ENCODE data around the gene DHX9.

DHX9 gene

DNA sequence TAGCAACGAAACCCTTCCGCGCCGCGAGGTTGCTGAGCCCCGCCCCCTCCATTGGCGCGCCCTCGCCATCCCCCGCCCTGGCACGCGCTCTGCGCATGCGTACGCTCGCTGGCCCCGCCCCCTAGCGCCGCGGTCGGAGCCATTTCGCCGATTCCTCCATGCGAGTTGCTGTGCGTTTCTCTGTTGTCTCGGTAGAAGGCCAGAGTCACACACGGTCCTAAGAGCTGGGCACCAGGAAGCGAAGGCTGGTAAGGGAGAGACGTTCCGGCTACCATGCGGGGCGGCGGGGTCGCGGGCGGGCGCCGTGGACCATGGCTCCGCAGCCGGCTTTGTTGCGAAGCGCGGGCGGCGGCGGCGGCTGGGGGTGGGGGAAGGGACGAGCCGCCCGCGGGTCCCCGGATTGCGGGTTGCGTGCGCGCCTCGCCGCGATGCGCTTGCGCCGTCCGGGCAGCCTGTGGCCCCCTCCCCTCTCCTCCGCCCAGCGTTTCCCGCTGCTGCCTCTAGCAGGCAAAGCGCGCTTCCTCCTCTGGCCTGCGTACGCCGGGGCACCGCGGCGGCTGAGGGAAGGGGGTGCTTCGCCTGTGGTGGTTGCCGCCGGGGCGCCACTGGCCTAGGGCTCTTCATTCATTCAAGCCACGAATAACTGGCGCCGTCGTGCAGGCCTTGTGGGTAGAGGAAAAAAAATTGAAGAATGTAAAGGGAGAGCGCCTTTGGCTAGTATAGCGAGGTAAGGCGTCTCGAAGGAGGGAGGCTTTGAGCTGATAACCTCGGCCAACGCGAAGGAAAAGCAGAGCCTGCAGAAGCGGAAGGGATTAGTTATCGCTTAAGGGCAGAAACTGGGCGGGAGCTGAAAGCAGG is at the start of gene DHX9:
Gene DHX9 (plus strand): TSS at position 139 of the 858 bp plus-strand sequence. CDS start 3,220 bp downstream, outside the sequence.
- TF ChIP-seq JUND (IDR thresholded peaks at IDR 0.05; ENCODE audit: low read depth), result no peak
- in situ Hi-C loops (cut with HindIII; ENCODE audit: low pct_unique_long_range_greater_than_20kb, low sequenced_read_pairs), result no loop called here

DNA sequence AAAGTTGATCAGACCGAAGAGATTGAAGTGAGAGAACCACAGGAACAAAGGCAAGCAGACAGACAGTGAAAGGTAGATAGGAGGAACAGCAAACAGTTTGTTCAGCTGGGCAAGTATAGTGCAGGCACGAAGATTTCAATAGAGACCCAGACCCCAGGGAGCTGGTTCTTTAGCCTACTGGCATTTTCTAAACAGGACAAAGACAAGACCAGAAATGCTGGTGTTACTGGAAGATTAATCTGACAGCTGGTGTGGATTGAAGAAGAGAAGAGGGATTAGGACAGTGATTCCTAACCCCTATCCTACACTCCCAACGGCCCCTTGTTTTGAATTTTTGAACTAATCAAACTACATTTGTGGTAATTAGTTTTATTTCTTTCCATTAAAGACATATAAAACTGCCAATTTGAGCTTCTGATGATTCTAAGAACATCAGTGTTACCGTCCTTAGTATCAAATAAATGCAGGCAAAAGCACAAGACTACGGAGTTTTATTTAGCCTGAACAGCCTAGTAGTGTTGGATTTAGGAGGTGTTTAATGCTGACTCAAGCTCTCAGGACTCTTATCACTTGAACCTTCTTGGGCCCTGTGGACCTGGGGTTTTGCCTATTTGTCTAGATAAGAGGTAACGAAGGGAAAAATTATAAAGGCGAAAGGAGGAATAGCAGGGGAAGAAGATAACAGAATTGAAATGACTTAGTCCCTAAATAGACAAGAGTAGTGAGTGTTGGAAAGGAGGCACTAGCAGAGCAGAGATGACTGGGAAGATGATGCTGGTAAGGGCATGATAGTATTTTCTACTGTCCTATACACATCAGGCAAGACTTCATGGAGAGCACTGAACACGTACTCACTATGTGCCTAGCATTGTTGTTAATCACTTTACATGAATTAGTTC is 47.6 kb upstream of the DHX9 start:
- no peak for TF ChIP-seq JUND (IDR thresholded peaks at IDR 0.05; ENCODE audit: low read depth)
- in situ Hi-C loops (cut with HindIII; ENCODE audit: low pct_unique_long_range_greater_than_20kb, low sequenced_read_pairs), result no loop called here
- no peak for DNase-seq (ENCODE audit: low read depth in 1 of 2, low spot score in 1 of 2)

More for the DNA sequence above, at the start of gene DHX9:
- DNase-seq (ENCODE audit: low read depth in 1 of 2, low spot score in 1 of 2), result peak; percentile 95

DNA sequence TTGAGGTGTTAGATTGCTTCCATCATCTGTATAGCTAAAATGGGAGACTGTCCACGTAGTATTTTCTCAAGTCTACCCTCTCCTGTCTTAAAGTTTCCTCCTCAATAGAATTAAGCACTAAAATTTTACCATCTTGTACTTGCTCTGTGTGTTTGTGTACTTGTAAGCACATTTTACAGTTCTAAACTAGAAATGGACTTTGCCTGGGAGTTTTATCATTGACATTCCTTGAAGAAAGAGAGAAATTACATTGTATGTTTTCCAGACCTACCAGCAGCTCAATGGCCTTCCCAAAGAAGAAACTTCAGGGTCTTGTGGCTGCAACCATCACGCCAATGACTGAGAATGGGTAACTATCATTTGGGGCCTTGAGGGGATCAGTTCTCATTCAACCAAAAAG is 45.1 kb upstream of the DHX9 start:
- in situ Hi-C loops (cut with HindIII; ENCODE audit: low pct_unique_long_range_greater_than_20kb, low sequenced_read_pairs), result no loop called here
- no peak for TF ChIP-seq JUND (IDR thresholded peaks at IDR 0.05; ENCODE audit: low read depth)
- DNase-seq (ENCODE audit: low read depth in 1 of 2, low spot score in 1 of 2), result no peak

DNA sequence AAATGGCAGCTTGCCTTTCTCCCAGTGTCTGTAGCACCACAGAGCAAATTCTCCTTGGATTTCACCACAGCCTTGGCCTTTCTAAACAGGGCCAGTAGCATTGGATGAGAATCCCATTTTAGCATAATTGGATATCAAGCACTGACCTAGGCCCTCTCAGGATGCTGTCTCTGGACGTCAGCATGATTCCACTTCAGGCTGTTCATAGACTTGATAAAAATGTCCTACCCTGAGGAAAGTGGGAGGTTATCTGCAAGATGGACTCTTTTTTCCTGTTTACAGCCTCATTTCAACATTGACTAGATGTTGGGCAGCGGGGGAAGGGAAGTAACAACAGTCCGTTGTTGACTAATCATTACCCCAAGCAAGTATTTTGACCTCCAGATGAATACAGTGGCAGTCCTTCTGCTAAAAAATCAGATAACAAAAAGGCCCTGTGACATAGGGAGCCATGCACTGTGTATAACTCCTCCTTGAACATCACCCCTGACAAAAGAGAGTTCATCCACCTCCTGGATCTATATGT is 44.4 kb upstream of the DHX9 start:
- in situ Hi-C loops (cut with HindIII; ENCODE audit: low pct_unique_long_range_greater_than_20kb, low sequenced_read_pairs), result no loop called here
- TF ChIP-seq JUND (IDR thresholded peaks at IDR 0.05; ENCODE audit: low read depth), result no peak
- DNase-seq (ENCODE audit: low read depth in 1 of 2, low spot score in 1 of 2), result no peak

DNA sequence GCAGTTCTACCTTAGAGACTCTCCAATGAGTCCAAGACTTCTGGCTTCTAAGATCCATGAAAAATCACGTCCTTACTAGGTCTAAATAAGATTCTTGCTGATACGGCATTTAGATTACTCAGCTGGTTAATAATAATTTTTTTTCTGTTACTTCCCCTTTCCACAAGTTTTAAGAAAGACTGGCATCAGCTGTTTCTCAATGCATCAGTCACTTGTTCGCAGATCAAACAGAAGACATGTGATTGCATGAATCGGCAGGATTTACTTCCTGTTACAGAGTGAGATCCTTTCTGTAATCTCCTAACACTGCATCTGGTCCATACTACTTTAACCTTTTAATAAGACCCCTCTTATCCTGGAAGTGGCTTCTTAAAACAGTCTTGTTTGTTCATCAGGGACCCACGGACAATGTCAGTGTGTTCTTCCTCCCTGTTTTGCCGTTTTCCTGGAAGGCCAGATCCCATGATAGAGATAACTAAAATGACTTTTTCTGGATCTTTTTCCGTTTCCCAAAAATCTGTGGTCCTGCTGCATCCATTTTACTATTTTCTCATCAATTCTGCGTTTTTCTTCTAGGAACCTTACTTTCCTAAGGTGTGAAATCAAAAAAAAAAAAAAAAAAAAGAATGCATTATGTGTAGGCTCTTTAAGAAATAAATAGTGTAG is 43.5 kb upstream of the DHX9 start:
- in situ Hi-C loops (cut with HindIII; ENCODE audit: low pct_unique_long_range_greater_than_20kb, low sequenced_read_pairs), result no loop called here
- no peak for TF ChIP-seq JUND (IDR thresholded peaks at IDR 0.05; ENCODE audit: low read depth)
- no peak for DNase-seq (ENCODE audit: low read depth in 1 of 2, low spot score in 1 of 2)

DNA sequence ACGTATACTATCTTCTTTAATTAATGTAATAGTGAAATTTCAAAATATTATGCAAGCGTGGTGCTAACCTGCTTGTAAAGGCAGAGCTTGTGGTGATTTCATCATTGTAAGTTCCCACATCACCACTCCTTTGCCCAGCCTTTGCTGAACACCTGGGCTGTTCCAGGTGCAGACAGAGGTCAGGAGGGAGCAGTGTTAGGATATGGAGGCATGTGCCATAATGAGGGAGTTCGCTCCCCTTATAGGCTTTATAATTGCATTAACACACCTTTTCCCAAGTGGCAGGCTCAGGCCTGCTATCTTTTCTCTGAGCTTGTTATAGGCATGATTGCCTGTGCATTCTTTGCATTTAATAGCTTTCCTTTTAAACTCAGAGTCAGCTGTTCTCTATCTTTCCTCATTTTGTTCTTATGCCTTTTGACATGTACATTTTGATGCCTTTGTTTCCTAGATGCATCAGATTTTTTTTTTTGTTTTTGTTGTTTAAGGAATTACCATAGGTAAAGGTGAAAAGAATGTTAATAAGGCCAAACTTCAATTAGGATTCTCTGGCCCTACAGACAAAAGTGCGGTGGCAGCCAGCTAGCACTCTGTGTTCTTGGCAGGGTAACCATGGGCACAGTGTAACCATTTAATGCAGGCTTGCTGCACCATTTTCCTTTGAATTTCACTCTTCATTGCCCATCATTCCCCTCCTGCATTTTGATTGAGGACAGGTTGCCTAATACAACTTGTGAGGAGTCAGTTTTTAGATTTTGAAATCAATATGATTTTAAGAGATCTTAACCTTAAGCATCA is 36.9 kb upstream of the DHX9 start:
- TF ChIP-seq JUND (IDR thresholded peaks at IDR 0.05; ENCODE audit: low read depth), result no peak

DNA sequence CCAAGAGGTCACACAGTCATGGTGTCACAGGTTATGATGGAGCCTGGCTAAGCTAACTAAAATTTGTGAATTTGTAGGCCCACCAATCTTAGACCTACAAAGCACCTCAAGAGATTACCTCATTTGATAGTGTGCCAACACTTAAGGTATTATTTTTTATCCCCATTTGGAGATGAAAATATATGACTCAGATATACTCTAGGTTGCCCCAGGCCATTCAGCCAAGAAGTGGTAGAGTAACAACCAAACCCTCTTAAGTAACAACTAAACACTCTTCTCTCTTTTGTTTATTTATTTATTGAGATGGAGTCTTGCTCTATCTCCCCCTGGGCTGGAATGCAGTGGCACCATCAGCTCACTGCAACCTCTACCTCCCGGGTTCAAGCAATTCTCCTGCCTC is 35.3 kb upstream of the DHX9 start:
- DNase-seq (ENCODE audit: low read depth in 1 of 2, low spot score in 1 of 2), result no peak
- TF ChIP-seq JUND (IDR thresholded peaks at IDR 0.05; ENCODE audit: low read depth), result no peak
- in situ Hi-C loops (cut with HindIII; ENCODE audit: low pct_unique_long_range_greater_than_20kb, low sequenced_read_pairs), result no loop called here

More for the DNA sequence above, 36.9 kb upstream of the DHX9 start:
- in situ Hi-C loops (cut with HindIII; ENCODE audit: low pct_unique_long_range_greater_than_20kb, low sequenced_read_pairs), result no loop called here
- DNase-seq (ENCODE audit: low read depth in 1 of 2, low spot score in 1 of 2), result no peak

DNA sequence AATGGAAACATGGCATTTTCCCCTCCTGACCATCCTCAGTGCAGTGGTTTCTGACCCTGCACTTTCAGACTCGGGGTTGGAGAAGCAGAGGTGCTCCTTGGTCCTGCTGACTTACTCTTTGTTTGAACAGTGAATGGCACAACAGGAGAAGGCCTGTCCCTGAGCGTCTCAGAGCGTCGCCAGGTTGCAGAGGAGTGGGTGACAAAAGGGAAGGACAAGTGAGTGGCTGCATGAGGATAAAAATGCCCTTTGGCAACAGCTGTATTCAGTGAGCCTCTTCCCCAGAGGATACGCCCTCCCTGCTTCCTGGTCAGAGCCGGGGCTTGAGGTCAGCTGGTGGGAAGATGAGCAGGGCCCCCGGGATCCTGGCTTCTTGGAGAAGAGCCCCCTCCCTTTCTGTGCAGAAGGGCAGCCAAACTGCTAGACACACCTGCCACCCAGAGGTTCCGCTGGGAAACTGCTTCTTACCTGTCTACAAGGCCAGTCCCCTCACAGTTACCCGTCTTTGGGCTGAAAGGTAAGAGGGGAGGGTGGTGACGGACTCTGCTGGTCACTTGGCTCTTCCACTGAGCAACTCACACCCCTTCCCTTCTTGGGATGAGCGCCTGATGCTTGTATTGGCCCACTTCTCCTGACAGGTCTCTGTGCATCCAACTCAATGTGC is 33.0 kb upstream of the DHX9 start:
- DNase-seq (ENCODE audit: low read depth in 1 of 2, low spot score in 1 of 2), result peak; percentile 33 to 51
- TF ChIP-seq JUND (IDR thresholded peaks at IDR 0.05; ENCODE audit: low read depth), result no peak
- in situ Hi-C loops (cut with HindIII; ENCODE audit: low pct_unique_long_range_greater_than_20kb, low sequenced_read_pairs), result no loop called here

DNA sequence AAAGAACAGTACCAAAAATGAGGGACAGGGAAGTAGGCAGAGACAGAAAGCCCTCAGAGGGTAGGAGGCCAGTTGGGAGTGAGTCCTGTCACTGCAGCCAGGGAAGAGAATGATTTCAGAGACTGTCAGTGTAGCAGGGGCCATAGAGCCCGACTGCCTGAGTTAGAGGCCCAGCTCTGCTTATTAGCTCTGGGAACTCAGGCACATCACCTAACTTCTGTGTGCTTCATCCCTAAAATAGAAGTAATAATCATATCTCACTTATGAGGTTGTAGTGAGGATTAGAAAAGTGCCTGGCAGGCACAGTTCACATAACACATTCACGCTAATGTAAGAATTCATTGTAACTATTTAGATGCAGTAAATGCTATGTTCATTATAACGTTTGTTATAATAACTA is 31.2 kb upstream of the DHX9 start:
- in situ Hi-C loops (cut with HindIII; ENCODE audit: low pct_unique_long_range_greater_than_20kb, low sequenced_read_pairs), result no loop called here
- DNase-seq (ENCODE audit: low read depth in 1 of 2, low spot score in 1 of 2), result no peak
- no peak for TF ChIP-seq JUND (IDR thresholded peaks at IDR 0.05; ENCODE audit: low read depth)

DNA sequence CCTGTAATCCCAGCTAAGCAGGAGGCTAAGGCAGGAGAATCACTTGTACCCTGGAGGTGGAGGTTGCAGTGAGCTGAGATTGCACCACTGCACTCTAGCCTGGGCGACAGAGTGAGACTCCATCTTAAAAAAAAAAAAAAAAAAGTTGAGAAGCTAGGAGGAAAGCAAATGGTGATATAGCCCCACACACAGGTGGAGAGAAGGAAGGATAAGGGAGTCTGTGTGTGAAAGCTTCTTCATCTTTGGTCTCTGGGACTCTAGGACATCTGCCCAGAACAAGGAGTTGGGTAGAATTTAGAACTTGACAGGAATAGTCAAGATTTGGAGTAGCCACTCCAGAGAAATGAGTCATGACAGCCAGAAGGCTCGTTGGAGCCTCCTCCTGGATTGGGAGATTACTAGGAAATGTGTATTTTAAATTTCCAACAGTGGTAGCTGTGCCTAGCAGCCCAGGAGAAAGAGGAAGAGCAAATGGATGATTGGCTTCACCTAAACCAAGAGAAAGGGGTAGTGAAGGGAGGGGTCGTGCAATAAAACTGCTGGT is 29.7 kb upstream of the DHX9 start:
- no peak for DNase-seq (ENCODE audit: low read depth in 1 of 2, low spot score in 1 of 2)
- in situ Hi-C loops (cut with HindIII; ENCODE audit: low pct_unique_long_range_greater_than_20kb, low sequenced_read_pairs), result no loop called here
- TF ChIP-seq JUND (IDR thresholded peaks at IDR 0.05; ENCODE audit: low read depth), result no peak

Measured in T47D (cell line).